Measurements from ENCODE around the gene PSME2.
A peak's percentile ranks its signal among the peaks of the same experiment; 100 is the strongest.
"Not testable (repeated sequence)": the region's sequence is repeated elsewhere in the genome, so short reads cannot be mapped to it uniquely, and the experiment has no call there.

The PSME2 gene

GRCh38 chr14:24110060-24110459 is 36.4 kb downstream of the PSME2 start:
- DNase-seq, result no peak

DNA sequence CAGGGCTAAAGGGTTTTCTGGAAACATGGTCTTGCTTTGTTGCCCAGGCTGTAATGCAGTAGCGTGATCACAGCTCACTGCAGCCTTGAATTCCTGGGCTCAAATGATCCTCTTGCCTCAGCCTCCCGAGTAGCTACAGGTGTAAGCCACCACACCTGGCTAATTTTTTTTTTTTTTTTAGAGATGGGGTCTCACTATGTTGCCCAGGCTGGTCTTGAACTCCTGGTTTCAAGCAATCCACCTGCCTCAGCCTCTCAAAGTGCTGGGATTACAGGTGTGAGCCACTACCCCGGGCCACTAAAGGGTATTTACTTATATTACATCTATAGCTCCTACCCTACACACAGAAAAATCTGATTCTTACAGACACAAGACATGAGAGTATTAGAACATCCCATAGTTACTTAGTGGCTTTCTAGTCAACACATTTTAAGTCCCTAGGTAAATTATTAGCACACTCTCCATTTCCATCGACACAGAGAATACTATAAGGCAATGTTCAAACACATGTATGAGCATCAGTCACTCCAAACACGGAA is 38.0 kb downstream of the PSME2 start:
- DNase-seq, result no peak

GRCh38 chr14:24106672-24107271 is 39.6 kb downstream of the PSME2 start:
- no peak for DNase-seq

- not testable (repeated sequence) for DNase-seq
Observed at GRCh38 chr14:24105609-24106239, 40.7 kb downstream of the PSME2 start.

DNA sequence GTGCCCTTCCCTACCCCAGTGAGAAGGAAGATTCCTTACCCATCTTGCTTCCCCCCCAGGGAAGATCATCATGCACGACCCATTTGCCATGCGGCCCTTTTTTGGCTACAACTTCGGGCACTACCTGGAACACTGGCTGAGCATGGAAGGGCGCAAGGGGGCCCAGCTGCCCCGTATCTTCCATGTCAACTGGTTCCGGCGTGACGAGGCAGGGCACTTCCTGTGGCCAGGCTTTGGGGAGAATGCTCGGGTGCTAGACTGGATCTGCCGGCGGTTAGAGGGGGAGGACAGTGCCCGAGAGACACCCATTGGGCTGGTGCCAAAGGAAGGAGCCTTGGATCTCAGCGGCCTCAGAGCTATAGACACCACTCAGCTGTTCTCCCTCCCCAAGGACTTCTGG is 43.0 kb downstream of the PSME2 start:
- no peak for DNase-seq

- DNase-seq, result no peak
Observed at GRCh38 chr14:24102357-24103048, 43.9 kb downstream of the PSME2 start.

DNA sequence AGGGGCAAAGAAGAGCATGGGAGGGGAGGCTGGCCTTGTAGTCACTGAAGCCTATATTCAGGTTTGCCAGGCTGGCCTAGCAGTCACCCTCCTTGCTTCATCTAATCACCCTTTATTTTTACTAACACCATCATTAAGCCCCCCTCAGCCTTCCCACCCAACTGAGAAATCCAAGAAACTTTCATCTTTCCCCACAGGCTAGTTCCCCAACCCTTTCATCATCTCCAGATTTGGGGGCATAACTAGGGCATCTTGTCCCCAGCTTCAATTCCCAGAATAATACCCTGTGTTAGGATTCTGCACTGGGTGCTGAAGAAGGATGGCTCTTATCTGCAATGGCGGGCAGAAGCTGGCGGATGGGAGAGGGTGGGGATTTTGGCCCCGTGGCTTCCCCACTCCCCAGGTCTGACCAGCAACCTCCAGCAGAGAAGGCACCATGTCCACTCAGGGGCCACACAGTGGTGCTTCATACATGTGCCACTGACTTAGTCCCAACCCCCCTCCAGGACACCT is 45.4 kb downstream of the PSME2 start:
- no peak for DNase-seq

DNA sequence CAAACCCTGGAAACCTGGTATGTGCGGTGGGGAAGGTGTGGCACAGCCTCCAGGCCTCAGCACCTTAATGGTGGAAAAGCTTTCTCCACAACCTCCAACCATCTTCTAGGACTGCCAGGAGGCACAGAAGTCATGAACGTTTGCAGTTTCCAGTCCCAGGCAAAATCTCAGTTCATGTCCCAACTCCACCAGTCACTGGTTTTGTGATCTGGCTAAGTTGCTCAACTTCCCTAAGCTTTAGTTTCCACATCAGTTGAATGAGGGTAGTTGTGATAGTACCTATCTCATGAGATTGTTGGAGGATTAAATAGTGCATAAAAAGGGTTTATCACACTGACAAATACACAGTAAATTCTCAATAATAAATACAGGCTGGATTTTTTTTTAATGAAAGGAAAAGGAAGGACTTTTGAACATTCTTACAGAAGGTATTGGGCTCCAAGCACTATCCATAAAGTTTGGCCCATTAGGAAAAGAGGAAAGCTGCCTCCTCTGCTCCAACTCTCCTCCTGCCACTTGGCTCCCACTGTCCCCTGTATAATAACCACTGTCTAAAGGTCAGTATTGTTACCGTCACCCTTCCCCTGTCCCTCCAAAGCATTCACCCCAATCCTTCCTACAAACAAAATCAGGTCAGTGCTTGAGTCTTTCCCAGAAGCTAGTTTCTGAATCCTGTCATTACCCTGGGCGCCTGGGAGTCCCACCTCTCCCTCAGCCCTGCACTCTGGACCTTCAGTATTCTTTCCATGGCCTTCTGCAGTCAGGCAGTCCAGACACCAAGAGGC is 46.0 kb downstream of the PSME2 start:
- DNase-seq, result no peak

DNA sequence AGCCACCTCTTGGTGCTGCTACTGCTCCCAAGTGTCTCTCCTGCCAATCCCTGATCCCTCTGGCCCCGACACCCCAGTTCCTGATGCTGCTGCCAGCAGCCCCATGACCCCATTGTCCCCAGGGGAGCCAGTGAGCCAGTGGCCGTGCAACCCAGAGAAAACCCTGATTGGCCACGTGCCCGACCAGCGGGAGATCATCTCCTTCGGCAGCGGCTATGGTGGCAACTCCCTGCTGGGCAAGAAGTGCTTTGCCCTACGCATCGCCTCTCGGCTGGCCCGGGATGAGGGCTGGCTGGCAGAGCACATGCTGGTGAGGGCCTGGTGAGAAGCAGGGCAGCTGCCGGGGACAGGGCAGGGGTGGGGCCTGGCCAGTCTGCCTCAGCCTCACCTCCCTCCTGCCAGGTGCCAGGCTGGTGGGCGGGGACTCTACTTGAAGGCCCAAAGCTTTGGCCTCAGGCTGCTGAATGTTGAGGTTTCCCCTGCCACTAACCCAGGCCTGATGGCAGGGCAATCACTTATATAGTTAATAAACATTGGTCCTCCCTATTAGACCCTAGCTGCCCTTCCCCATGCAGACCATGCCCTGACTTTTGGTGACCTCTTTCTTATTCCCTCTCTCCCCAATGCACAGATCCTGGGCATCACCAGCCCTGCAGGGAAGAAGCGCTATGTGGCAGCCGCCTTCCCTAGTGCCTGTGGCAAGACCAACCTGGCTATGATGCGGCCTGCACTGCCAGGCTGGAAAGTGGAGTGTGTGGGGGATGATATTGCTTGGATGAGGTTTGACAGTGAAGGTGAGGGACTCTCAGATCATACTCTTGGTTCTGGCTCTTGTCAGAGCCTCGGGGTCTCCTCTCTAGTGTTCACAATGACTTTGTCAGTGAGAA is 47.2 kb downstream of the PSME2 start:
- no peak for DNase-seq

GRCh38 chr14:24098229-24098926 is 48.0 kb downstream of the PSME2 start:
- no peak for DNase-seq

- DNase-seq, result no peak
Observed at GRCh38 chr14:24096545-24097181, 49.7 kb downstream of the PSME2 start.

GRCh38 chr14:24095271-24096068 is 50.9 kb downstream of the PSME2 start:
- DNase-seq, result no peak

- DNase-seq, result no peak
Observed at GRCh38 chr14:24094841-24095270, 51.6 kb downstream of the PSME2 start.

GRCh38 chr14:24093901-24094840 is 52.2 kb downstream of the PSME2 start, which contains the start of gene PCK2:
PCK2 (plus strand) TSS chr14:24094311; CDS start chr14:24094406, 95 bp downstream.
- DNase-seq, result peak; percentile 68
